HG03060 (cell line): ENCODE data around the gene ICA1.
"Not testable (repeated sequence)": the region's sequence is repeated elsewhere in the genome, so short reads cannot be mapped to it uniquely, and the experiment has no call there.

ENCODE experiments used
- ATAC-seq: cut with Tn5 transposase; IDR thresholded peaks from one replicate; pipeline ENCODE4 v1.9.1; 2021; ENCODE audit warnings: low read depth, moderate number of reproducible peaks; ENCODE audit not compliant: unreplicated experiment

Gene ICA1

DNA sequence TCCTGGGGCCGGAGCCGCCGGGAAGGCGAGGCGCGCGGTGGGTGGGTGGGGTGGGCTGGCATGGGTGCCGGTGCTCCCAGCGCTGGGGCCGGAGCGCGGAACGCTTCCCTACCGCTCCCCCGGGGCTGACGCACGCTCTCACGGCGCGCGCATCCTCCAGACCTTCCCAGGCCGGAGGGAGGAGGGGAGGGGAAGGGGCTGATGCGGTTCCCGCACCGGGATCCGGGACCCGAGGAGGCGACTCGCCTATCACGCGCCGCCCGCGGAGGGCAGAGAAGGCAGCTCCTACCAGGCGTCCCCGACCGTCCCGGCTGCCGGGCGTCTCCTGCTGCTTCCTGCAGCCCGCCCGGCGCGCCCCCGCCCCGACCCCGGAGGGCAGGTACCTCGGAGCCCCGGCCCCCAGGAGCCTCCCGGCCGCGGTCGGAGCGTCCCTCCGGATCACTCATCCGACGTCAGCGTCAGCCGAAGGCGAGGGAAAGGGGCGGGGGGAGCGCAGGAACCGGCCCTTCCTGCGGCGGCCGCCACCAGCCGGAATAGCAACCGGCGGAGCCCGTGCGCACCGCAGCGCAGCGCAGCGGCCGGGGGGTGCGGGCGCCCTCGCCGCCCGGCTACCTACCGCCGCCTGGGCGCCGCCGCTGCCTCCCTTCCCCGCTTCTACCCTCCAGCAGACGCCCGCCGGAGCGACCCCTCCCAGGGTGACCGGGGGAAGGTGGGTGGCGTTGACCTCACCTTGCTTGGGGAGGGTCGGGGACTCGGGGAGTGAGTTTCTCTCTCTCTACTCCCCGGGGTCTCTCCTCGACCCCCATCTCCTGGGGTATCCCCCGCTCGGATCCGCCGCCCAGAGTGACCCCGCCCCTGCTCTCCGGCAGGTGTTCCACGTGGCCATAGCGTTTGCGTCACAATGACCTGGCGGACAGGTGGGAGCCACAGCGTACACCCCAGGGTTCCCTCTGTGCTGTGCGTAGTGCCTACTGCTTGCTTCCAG, at the start of gene ICA1:
Gene ICA1 (minus strand): TSS at position 457 of the 985 bp plus-strand sequence. CDS start 26,241 bp downstream, outside the sequence.
- ATAC-seq = no peak

DNA sequence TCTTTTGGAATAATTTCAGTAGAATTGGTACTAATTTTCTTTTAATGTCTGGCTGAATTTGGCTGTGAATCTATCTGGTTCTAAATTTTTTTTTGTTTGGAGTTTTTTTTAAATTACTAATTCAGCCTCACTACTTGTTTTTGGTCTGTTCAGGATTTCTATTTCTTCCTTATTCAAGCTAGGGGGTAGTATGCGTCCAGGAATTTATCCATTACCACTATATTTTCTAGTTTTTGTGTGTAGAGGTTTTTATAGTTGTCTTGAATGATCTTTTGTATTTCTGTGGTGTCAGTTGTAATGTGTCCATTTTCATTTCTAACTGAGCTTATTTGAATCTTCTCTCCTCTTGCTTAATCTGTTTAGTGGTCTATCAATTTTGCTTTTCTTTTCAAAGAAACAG, 48.9 kb upstream of the ICA1 start:
- ATAC-seq = no peak

DNA sequence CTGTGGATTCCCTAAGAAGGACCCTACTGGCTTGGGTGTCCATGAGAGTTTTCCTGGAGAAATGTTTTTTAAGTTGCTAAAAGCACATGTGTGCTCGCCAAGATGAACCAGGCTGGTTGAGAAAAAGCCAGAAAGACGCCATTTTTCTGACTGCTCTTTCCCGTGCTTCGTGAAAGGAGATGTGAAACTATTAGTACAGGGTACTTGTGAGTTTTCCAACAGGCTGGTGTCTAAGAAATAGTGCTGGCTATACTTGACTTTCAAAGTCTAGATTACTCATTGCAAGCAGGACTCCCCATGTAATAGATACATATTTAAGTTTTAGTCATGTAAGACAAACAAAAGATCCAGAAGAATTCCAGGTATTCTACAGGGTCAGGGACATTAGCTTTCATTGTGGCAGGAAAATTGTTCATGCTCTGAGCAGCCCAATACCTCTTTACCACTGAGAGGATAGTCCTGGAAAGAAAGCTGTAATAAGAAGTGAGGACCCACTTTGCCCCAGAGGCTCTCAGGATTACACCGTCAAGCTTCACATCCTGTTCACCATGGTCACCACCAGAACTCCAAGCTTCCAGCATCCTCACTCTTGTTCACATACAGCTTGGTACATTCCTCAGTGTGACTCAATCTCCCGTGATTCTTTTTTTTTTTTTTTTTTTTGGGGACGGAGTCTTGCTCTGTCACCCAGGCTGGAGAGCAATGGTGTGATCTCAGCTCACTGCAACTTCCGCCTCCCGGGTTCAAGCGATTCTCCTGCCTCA, 43.8 kb upstream of the ICA1 start:
- no peak for ATAC-seq

DNA sequence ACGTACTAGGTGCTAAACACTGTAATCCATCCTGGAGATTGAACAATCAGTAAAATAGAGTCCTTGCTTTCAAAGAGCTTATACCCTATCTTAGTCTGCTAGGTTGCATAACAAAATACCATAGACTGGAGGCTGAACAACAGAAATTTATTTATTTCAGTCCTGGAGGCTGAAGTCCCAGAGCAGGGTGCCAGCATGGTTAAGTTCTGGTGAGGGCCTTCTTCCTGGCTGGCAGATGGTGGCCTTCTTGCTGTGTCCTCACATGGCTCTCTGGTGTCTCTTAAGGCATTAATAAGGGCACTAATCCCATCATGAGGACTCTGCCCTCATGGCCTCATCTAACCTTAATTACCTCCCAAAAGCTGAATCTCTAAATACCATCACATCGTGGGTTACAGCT, 43.1 kb upstream of the ICA1 start:
- no peak for ATAC-seq

DNA sequence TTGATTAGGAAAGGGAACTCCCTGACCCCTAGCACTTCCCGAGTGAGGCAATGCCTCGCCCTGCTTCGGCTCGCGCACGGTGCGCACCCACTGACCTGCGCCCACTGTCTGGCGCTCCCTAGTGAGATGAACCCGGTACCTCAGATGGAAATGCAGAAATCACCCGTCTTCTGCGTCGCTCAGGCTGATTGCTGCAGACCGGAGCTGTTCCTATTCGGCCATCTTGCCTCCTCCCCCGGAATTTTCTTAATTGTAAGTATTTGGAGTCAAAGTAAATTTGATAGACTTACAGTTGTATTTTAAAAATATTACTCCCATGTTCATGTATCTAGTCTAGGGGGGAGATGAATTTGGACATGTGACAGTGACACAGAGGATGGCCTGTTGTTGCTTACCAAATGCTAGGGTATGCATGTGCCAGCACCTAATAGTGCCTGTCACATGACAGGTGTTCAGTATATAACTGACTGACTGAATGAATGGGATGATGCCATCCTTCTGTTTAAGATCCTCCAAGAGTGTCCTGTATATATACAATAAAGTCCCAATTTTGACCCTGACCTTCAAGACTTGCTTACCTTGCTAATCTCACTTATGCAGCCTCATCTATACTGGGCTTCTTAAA, 42.0 kb upstream of the ICA1 start:
- ATAC-seq = no peak

DNA sequence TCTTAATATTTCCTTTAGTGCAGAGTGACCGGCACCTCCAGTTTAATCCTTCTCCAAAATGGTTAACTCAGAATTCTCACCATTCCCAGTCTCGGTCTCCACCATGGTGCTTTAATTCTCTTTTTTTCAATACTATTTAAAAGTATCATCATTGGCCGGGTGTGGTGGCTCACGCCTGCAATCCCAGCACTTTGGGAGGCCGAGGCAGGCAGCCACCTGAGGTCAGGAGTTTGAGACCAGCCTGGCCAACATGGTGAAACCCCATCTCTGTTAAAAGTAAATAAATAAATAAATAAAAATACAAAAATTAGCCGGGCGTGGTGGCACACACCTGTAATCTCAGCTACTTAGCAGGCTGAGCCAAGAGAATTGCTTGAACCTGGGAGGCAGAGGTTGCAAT, 35.1 kb upstream of the ICA1 start:
- ATAC-seq = not testable (repeated sequence)

DNA sequence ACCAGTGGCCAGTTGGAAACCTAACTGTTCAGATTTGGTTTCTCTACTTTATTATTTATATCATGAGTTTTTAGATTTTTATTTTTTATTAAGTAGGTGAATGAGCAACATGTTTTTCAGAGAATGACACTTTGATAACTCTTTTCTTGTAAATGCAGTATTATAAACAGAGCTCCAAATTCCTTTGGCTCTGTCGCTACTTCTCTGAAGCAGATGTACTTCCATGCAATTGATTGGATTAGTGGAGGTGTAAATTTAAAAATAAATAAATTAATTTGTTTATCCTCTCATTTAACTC, 34.3 kb upstream of the ICA1 start:
- ATAC-seq = no peak

DNA sequence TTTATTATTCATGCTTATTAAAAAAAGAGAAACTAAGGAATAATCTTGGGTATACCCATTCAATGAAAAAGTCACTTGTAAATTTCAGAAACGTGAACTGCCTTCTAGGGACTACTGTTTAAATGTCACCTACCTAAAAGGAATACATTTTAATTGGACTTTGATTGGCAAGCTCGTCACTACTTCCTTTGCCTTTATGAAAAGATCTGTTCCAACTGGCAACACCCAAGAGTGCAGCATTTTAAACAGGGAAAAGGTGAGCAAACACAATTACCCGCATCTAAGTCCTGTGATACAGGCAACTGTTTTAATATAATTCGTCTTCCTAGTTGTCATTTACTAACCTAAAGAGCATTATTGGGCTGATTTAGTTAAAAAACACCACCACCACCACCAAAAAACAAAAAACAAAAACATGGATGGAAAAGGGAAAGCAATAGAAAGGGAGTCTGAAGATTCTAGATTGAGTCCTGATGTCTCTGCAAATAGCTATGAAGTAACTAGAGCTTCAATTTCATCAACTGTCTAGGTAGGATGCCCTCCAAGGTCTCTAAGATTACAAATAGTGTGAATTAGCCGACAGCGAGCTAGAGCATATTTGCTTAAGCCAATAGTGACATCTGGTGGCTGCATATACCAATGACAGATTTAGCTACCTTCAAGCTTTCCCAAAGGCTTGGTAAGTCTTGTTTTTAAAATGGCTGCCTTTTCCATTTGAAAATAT, 33.8 kb upstream of the ICA1 start:
- peak; percentile 99 for ATAC-seq

DNA sequence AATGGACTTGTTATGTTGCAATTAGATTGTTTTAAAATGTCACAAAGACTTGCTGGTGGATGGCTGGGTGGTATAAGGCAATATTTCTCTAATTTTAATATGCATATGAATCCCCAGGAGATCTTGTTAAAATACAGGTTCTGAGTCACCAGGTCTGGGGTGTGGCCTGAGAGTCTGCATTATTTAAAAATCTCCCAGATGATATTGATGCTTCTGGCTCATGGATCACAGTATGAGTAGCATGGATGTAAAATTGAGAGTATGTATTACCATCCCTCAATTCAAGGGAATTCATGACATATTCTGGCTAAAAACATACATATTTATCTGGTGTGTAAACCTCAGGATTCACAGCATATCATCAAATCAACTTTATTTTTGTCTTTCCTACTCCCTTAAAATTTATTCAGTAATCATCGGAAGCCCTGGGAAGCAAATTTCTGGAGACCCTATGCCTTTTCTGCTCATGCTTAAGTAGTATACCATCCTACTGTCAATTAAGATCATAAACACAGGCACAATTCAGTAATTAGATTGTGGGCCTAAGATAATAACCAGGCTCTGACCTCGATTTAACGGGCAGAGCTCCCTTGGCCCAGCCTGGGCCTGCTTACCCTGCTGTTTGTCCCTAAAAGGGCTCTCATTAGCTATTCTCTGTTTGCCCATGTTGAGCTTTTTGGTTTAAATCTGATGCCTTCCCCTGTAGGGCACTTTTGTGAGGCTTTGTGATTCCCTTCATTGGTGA, 29.6 kb upstream of the ICA1 start:
- no peak for ATAC-seq

DNA sequence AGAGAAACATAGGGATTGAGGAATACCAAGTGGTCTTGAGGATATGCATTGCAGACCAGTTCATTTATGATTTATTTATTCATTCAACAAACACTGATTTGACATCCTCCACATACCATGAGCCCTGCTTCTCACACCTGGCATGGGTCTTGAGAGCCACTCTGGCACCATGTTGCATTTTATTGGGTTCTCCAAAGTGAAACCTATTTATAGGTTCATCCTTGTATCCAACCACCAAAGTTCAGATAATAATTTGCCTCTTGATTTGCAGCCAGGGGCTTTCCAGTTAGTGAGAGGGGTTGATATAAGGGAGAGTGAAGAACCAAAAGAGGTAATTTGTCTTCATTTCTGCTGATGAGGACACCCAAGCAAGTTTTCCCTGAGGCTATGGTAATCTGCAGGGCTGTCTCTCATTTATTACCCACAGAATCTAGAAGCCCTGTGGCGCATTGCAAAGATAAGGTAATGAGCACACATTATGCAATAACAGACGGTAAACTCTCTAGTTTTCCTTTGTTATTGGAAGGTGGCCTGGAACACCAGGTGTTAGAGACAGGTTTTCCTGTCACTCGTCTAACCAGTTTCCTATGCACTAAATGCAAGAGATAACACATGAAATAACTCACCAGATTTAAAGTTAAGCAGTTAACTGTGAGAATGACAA, 28.8 kb upstream of the ICA1 start:
- ATAC-seq = no peak

DNA sequence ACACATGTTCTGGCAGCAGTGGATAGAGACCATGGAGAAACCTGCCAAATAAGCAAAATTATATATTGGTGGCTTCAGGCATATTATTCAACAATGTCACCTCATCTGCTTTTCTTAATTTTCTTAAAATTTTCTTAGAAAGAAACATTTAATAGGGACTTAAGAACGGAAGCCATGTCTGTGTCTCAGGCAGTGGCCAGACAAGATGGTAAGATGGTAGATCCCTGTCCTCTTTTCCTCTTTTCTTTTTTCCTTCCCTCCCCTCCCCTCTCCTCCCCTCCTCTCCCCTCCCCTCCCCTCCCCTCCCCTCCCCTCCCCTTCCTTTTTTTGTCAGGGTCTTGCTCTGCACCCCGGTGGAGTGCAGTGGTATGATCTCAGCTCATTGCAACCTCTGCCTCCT, 24.2 kb upstream of the ICA1 start:
- no peak for ATAC-seq

DNA sequence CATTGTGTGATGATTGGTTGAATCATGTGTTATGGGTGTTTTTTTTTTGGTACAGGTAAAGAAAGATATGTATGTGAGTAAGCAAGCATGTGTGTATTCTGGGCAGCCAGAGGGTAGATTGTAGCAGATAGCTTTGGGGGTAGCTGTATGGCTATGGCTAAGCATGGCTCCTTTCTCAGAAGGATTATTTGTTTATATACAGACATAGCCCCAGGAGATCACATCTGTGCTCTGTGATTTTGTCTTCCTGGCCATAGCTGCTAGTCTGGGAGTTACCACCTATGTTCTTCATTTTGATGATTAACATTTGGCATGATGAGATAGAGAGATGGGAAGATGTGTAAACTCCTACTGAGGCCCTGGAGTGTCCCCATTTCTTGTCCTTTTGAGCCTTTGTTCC, 23.2 kb upstream of the ICA1 start:
- ATAC-seq = no peak

DNA sequence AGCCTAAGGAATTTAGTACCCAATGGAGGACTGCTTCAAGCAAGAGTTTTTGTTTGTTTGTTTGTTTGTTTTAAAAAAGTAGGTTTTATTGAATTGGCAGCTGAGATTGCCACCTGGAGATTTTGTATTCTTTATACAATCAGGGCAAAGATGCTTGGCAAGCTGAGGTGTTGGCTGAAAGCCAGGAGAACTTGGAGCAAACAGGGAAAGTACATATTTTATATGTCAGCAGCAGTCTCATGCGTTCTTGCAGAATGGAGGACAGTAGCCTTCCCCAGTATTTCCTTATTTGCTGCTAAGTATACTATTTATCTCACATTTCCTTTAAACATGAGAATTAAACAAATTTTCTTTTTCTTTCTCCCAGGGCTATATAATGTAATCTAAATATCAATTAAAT, 22.6 kb upstream of the ICA1 start:
- no peak for ATAC-seq

DNA sequence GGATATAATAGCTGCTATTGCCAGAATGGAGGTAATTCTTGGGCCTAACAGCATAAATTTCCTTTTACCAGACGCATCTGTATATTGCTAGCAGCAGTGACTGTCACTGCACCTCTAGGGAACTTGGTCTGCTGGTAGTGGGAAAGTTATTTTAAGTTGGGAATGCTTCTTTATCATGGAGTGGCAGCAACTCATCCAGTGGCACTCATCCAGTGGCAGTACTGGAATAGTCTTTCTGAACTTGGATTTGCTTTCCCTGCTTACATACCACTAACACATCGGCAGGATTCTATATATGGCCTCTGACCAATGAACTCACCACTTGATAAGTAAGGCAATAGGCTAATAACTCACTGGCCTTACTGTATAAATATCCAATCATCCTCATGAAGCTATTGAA, 22.0 kb upstream of the ICA1 start:
- no peak for ATAC-seq

DNA sequence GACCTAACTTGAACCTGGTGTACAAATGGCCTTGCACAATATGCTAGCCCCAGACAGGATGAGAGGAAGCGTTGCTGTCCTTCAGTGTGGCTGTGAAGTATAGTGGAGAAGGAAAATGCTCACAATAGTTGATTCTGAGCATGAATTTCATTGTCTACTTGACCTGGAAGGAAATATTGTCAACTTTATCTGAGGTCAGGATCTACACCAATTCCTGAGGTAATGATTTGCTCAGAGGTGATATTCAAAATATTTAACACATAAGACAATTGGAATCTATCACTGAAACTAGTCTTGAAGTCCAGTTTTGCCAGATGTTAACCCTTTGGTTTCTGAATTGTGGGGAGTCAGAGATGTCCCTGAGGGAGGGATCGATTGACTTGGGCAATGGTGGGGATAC, 20.9 kb upstream of the ICA1 start:
- ATAC-seq = no peak

DNA sequence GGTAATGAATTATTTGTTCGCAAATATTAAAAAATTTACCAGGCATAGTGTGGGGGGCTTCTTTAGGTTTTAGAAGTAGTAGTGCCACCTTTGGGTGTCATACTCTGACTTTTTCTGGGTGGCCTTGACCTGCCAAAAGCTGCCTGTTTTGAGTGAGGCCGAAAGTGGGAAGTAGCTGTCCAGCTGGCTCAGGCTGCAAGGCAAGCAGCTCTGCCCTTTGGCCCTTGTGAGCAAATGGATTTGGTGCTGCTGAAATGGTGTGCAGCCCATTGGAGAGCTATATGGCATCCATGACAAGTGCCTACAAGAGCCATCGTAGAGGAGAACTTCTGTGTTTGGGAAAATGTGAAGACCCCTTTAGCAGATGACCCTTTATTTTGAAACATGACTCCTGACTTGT, 20.2 kb upstream of the ICA1 start:
- ATAC-seq = no peak

DNA sequence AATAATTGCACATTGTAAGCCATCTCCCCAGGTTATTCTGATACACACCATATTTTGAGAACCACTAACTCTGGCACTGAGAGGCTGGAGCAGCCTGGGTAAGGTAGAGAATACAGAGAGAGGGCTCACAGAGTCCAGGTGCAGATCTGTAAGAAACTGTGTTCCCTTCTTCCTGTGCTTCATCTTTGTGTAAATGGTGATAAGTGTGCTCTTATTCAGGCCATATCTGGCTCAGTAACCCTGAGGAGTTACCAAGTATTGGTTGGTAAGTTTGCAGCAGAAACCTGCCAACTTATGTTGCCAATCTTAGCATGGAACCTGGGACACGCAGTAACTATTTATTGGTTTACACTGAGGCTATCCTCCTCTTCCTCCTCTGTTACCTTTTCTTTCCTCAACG, 16.2 kb upstream of the ICA1 start:
- no peak for ATAC-seq

DNA sequence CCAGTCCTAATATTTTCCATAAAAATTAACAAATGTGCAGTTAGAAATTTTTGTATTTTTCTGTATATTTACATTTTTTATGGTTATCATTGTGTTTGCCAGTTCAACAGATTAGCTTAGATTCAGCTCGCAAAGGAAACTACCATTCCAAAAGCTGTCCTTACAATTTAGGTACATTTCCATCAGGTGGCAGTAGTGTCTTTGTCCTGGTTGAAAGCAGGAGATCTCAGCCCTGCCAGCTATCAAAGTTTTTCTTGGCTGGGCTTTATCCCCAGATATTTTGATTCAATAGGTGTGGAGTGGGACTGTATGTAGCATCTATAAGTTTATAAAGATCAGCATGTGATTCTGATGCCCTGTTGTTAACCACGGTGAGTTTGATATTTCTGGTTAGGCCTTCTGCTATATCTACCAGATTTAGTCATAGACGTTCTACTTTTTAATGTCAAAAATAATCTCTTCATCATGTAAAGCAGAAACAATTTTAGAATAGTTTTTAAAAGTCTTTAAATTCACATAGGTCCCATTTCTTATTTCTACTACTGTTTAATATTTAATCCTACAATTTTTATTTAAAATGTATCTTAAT, 15.5 kb upstream of the ICA1 start:
- ATAC-seq = no peak

DNA sequence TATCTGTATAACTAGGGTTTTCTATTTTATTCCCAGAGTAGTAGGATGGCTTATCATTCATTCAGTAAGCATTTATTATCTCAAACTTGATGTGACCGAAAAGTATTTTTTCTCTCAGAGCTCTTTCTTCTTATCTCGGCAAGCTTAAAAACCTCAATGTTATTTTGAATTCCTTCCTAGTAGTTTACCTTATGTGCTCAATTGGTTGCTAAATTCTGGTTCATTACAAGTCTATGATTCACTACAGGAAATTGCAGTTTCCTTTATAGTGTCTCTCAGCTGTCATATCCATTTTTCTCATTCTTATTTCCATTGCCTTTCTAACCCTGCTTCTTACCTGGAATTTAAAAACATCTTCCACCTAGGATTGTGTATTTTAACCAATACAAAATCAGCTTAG, 12.6 kb upstream of the ICA1 start:
- no peak for ATAC-seq
